PFSK-1 (cell line): ENCODE measurements around the gene CCL24.

Experiments used
- FOXP2 ChIP-seq: optimal IDR thresholded peaks from 2 replicates; pipeline ENCODE3; 2011; ENCODE audit warnings: borderline replicate concordance, control low read depth, inconsistent platforms; ENCODE audit not compliant: insufficient read depth; ENCODE audit errors: extremely low read length, extremely low read depth
- POLR2AphosphoS5 ChIP-seq: IDR thresholded peaks from 2 replicates; pipeline ENCODE4 v1.6.1; 2012; ENCODE audit warnings: low read depth, mild to moderate bottlenecking, control low read depth, low read length, moderate library complexity
- REST ChIP-seq, 2 experiments: IDR thresholded peaks; 2 replicates each; pipeline versions ENCODE4 v1.6.1 to v1.8.0; 2011 to 2012; ENCODE audit warnings: low read depth in 2 of 2, low read length in 2 of 2, control low read depth in 1 of 2, inconsistent platforms in 1 of 2, mild to moderate bottlenecking in 1 of 2, moderate library complexity in 1 of 2; ENCODE audit not compliant: insufficient read depth in 1 of 2
- SIN3A ChIP-seq: IDR thresholded peaks from 2 replicates; pipeline ENCODE4 v1.6.1; 2012; ENCODE audit warnings: mild to moderate bottlenecking, low read length, moderate library complexity, borderline replicate concordance; ENCODE audit not compliant: insufficient read depth
- TAF1 ChIP-seq: IDR thresholded peaks from 2 replicates; pipeline ENCODE4 v1.6.1; 2012; ENCODE audit warnings: low read length, control low read depth, borderline replicate concordance; ENCODE audit not compliant: insufficient read depth

CCL24 gene

GRCh38 chr7:75771224-75771623 is 42.4 kb downstream of the CCL24 start:
- no peak for TF ChIP-seq FOXP2
- TF ChIP-seq TAF1, result no peak
- TF ChIP-seq SIN3A, result no peak
- no peak for TF ChIP-seq REST (IDR thresholded peaks at IDR 0.05; ENCODE audit: insufficient read depth in 1 of 2, low read depth in 2 of 2, low read length in 2 of 2)
- no peak for TF ChIP-seq POLR2AphosphoS5

- TF ChIP-seq SIN3A (no peak), POLR2AphosphoS5 (no peak), REST (IDR thresholded peaks at IDR 0.05; ENCODE audit: insufficient read depth in 1 of 2, low read depth in 2 of 2, low read length in 2 of 2) (no peak), TAF1 (no peak), FOXP2 (no peak)
Observed at GRCh38 chr7:75762350-75762917, 51.2 kb downstream of the CCL24 start.
